ENCODE data around the gene S100A4.
A peak's percentile ranks its signal among the peaks of the same experiment; 100 is the strongest.

Gene S100A4

DNA sequence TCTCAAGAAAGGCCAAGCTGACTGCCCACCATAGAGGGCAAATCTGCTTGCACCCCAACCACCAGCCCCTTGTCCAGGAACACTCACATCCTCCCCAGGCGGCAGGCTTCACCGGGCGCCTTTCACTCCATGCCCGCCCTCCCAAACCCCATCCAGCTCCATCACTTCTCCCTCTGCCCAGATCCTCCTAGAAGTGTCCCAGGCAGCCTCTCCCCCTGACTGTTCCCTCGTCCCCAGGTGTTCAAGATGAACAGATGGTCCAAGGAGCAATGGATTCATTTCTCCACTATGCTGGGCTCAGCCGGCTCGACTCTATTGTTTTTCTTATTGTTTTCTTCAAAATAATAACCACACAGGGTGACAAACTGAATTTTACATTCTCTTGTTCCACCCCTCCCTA lies 31.9 kb downstream of the S100A4 start:
- no peaks in the 10 kb centered on the region for H3K27me3 ChIP-seq (ENCODE audit: insufficient read depth, poor library complexity, severe bottlenecking)
- DNase-seq (ENCODE audit: low read depth in 1 of 2, low spot score in 1 of 2), result no peak
- TF ChIP-seq POLR2AphosphoS5 (IDR thresholded peaks at IDR 0.05; ENCODE audit: low read depth) (no peak), GABPA (IDR thresholded peaks at IDR 0.05; ENCODE audit: low read depth) (no peak)
- TF ChIP-seq, protein P1, sequence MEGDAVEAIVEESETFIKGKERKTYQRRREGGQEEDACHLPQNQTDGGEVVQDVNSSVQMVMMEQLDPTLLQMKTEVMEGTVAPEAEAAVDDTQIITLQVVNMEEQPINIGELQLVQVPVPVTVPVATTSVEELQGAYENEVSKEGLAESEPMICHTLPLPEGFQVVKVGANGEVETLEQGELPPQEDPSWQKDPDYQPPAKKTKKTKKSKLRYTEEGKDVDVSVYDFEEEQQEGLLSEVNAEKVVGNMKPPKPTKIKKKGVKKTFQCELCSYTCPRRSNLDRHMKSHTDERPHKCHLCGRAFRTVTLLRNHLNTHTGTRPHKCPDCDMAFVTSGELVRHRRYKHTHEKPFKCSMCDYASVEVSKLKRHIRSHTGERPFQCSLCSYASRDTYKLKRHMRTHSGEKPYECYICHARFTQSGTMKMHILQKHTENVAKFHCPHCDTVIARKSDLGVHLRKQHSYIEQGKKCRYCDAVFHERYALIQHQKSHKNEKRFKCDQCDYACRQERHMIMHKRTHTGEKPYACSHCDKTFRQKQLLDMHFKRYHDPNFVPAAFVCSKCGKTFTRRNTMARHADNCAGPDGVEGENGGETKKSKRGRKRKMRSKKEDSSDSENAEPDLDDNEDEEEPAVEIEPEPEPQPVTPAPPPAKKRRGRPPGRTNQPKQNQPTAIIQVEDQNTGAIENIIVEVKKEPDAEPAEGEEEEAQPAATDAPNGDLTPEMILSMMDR (IDR thresholded peaks at IDR 0.05; ENCODE audit: insufficient read depth, low read length), result no peak
- TF ChIP-seq, protein P2, sequence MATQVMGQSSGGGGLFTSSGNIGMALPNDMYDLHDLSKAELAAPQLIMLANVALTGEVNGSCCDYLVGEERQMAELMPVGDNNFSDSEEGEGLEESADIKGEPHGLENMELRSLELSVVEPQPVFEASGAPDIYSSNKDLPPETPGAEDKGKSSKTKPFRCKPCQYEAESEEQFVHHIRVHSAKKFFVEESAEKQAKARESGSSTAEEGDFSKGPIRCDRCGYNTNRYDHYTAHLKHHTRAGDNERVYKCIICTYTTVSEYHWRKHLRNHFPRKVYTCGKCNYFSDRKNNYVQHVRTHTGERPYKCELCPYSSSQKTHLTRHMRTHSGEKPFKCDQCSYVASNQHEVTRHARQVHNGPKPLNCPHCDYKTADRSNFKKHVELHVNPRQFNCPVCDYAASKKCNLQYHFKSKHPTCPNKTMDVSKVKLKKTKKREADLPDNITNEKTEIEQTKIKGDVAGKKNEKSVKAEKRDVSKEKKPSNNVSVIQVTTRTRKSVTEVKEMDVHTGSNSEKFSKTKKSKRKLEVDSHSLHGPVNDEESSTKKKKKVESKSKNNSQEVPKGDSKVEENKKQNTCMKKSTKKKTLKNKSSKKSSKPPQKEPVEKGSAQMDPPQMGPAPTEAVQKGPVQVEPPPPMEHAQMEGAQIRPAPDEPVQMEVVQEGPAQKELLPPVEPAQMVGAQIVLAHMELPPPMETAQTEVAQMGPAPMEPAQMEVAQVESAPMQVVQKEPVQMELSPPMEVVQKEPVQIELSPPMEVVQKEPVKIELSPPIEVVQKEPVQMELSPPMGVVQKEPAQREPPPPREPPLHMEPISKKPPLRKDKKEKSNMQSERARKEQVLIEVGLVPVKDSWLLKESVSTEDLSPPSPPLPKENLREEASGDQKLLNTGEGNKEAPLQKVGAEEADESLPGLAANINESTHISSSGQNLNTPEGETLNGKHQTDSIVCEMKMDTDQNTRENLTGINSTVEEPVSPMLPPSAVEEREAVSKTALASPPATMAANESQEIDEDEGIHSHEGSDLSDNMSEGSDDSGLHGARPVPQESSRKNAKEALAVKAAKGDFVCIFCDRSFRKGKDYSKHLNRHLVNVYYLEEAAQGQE (IDR thresholded peaks at IDR 0.05; ENCODE audit: insufficient replicate concordance, low read depth), result no peak
- H3K4me3 ChIP-seq (replicated peaks; ENCODE audit: insufficient read depth, low read length), result no peak overlapping the region
- no peak overlapping the region for H3K27ac ChIP-seq (replicated peaks)

DNA sequence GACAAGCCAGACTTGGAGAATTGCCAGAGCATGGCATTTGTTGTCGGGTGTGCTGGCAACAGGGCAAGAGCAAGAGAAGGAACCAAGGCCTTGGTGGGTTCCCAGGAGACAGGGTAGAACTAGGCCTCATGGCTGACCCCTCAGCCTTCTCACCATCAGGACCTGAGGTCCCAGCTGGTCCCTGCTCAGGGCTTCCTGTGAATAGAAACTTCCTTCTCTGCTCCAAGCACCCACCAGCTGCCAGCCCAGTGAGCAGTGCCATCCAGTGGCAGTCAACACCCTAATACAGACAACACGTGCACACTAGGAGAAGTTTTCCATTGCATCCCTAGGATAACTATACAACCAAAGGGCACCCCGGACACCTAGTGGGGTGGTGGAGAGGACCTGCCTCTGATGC lies 32.6 kb downstream of the S100A4 start:
- TF ChIP-seq POLR2AphosphoS5 (IDR thresholded peaks at IDR 0.05; ENCODE audit: low read depth) (no peak), GABPA (IDR thresholded peaks at IDR 0.05; ENCODE audit: low read depth) (no peak), SPI1 (IDR thresholded peaks at IDR 0.05; ENCODE audit: borderline replicate concordance, low read depth) (no peak)
- TF ChIP-seq, protein P2 (IDR thresholded peaks at IDR 0.05; ENCODE audit: insufficient replicate concordance, low read depth), result no peak
- TF ChIP-seq, protein P1 (IDR thresholded peaks at IDR 0.05; ENCODE audit: insufficient read depth, low read length), result no peak
- Histone ChIP-seq H3K27ac (replicated peaks) (no peak overlapping the region), H3K4me3 (replicated peaks; ENCODE audit: insufficient read depth, low read length) (no peak overlapping the region), H3K27me3 (ENCODE audit: insufficient read depth, poor library complexity, severe bottlenecking) (no peaks in the 10 kb centered on the region)
- DNase-seq (ENCODE audit: low read depth in 1 of 2, low spot score in 1 of 2), result no peak

DNA sequence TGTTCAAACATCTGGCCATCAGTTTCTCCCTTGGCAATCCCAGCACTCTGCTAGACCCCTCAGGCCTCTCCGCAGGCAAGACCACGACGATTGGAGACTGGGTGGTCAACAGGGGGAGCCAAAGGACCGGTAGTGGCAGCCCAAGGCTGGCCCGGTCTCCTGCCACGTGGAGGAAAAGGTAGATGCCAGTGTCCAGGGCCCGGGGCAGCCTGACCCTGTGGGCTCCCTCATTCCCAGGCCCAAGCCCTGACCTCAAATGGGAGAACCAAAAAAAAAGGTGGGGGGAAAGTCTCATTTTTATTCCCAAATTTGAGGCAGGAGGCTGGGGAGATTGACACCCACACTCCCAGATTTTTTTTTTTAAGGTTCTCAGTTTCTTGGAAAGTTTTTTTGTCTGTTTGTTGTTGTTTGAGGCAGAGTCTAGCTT lies 34.6 kb downstream of the S100A4 start:
- H3K27me3 ChIP-seq (ENCODE audit: insufficient read depth, poor library complexity, severe bottlenecking), result no peaks in the 10 kb centered on the region
- no peak overlapping the region for H3K4me3 ChIP-seq (replicated peaks; ENCODE audit: insufficient read depth, low read length)
- no peak overlapping the region for H3K27ac ChIP-seq (replicated peaks)
- no peak for TF ChIP-seq GABPA (IDR thresholded peaks at IDR 0.05; ENCODE audit: low read depth)
- TF ChIP-seq, protein P1 (IDR thresholded peaks at IDR 0.05; ENCODE audit: insufficient read depth, low read length), result peak; percentile 62
- TF ChIP-seq, protein P2 (IDR thresholded peaks at IDR 0.05; ENCODE audit: insufficient replicate concordance, low read depth), result no peak
- no peak for TF ChIP-seq SPI1 (IDR thresholded peaks at IDR 0.05; ENCODE audit: borderline replicate concordance, low read depth)
- no peak for TF ChIP-seq POLR2AphosphoS5 (IDR thresholded peaks at IDR 0.05; ENCODE audit: low read depth)
- DNase-seq (ENCODE audit: low read depth in 1 of 2, low spot score in 1 of 2), result peak; percentile 57 to 76
